IPS DF 6.9 (cell line): ENCODE measurements around the gene ADAM12.

ENCODE experiments used
- DNase-seq: peaks from one replicate; pipeline ENCODE4 v3.0.0-alpha.2; 2013; ENCODE audit warnings: low read depth, low spot score
- H3K27ac ChIP-seq: one replicate; pipeline ENCODE4 v1.5.1; 2013; ENCODE audit warnings: low read length, control low read depth
- H3K27me3 ChIP-seq: 2 replicates; pipeline ENCODE4 v1.6.1; 2013; ENCODE audit warnings: mild to moderate bottlenecking, low read length; ENCODE audit not compliant: control insufficient read depth, insufficient read depth
- H3K36me3 ChIP-seq: 2 replicates; pipeline ENCODE4 v1.6.1; 2013; ENCODE audit warnings: low read length; ENCODE audit not compliant: control insufficient read depth, insufficient read depth
- H3K4me1 ChIP-seq: 2 replicates; pipeline ENCODE4 v1.6.1; 2013; ENCODE audit warnings: low read length; ENCODE audit not compliant: control insufficient read depth, insufficient read depth
- H3K4me3 ChIP-seq: 2 replicates; pipeline ENCODE4 v1.5.1; 2013; ENCODE audit warnings: mild to moderate bottlenecking, low read length
- H3K9me3 ChIP-seq: 2 replicates; pipeline ENCODE4 v1.6.1; 2013; ENCODE audit warnings: low read length, inconsistent platforms; ENCODE audit not compliant: control insufficient read depth, insufficient read depth
- WGBS: extraction: QIAGEN DNeasy Blood & Tissue Kit; methylation state at CpG from one replicate; pipeline ENCODE4 v1.1.7; 2013; ENCODE audit warnings: mixed read lengths, missing lambda C conversion rate; ENCODE audit not compliant: insufficient read length, insufficient coverage; 5-methylcytosine and 5-hydroxymethylcytosine counted together

ADAM12 gene

GRCh38 chr10:126235091-126235978 is 152.9 kb downstream of the ADAM12 start:
- no peak overlapping the region for H3K4me3 ChIP-seq
- DNase-seq: no peak
- no peak overlapping the region for H3K27ac ChIP-seq
- H3K27me3 ChIP-seq: no peaks in the 10 kb centered on the region
- H3K9me3 ChIP-seq: no peaks in the 10 kb centered on the region
- H3K36me3 ChIP-seq: no peaks in the 10 kb centered on the region
- no peaks in the 10 kb centered on the region; the same call in 1 of the 2 replicates for H3K4me1 ChIP-seq
- no CpG with 5 or more reads among the region's 25 CpGs for WGBS

GRCh38 chr10:126234630-126235029 is 153.6 kb downstream of the ADAM12 start:
- H3K27ac ChIP-seq: no peak overlapping the region
- H3K36me3 ChIP-seq: no peaks in the 10 kb centered on the region
- no peaks in the 10 kb centered on the region for H3K27me3 ChIP-seq
- no peaks in the 10 kb centered on the region for H3K9me3 ChIP-seq
- DNase-seq: no peak
- no peak overlapping the region for H3K4me3 ChIP-seq
- no CpG with 5 or more reads among the region's 5 CpGs for WGBS
- no peaks in the 10 kb centered on the region; the same call in 1 of the 2 replicates for H3K4me1 ChIP-seq

- Histone ChIP-seq H3K4me3 (no peak overlapping the region), H3K4me1 (no peaks in the 10 kb centered on the region; the same call in 1 of the 2 replicates), H3K27me3 (no peaks in the 10 kb centered on the region), H3K36me3 (no peaks in the 10 kb centered on the region), H3K9me3 (no peaks in the 10 kb centered on the region), H3K27ac (no peak overlapping the region)
- no CpG with 5 or more reads among the region's 15 CpGs for WGBS
- no peak for DNase-seq
Measured at GRCh38 chr10:126233182-126234148, 154.8 kb downstream of the ADAM12 start.

- Histone ChIP-seq H3K36me3 (no peaks in the 10 kb centered on the region), H3K9me3 (no peaks in the 10 kb centered on the region), H3K27ac (no peak overlapping the region), H3K27me3 (no peaks in the 10 kb centered on the region), H3K4me3 (no peak overlapping the region), H3K4me1 (no peaks in the 10 kb centered on the region)
- no CpG with 5 or more reads among the region's 2 CpGs for WGBS
- DNase-seq: no peak
Measured at GRCh38 chr10:126230587-126230986, 157.7 kb downstream of the ADAM12 start.

GRCh38 chr10:126229686-126230085 is 158.6 kb downstream of the ADAM12 start:
- no peaks in the 10 kb centered on the region for H3K27me3 ChIP-seq
- H3K9me3 ChIP-seq: no peaks in the 10 kb centered on the region
- H3K4me1 ChIP-seq: 0 out of 2 replicates have a peak, but pooled peaks cover under 1% of the 10 kb centered on the region
- 100% methylated on average over 1 of the region's 8 CpGs for WGBS
- H3K36me3 ChIP-seq: no peaks in the 10 kb centered on the region
- no peak overlapping the region for H3K4me3 ChIP-seq
- DNase-seq: no peak
- no peak overlapping the region for H3K27ac ChIP-seq

DNA sequence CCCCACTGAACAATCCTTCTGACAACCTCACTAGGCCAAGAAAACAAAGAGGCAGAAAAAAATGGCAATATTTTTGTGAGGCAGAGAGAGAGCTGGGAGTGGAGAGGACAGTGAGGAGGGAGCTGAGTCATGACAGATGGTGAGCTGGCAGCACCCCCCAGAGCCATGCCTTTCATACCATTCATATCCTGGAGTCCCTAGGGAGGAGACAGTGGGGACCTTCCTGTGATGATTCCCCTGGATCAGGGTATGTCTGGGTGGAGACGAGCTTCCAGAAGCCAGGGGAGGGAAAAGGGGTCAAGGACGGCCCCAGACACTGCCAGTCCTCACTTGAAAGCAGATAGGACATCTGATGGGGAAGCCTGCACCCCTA is 160.5 kb downstream of the ADAM12 start:
- Histone ChIP-seq H3K27me3 (no peaks in the 10 kb centered on the region), H3K27ac (no peak overlapping the region), H3K4me3 (no peak overlapping the region), H3K9me3 (no peaks in the 10 kb centered on the region), H3K4me1 (0 out of 2 replicates have a peak, but pooled peaks cover 1% of the 10 kb centered on the region), H3K36me3 (no peaks in the 10 kb centered on the region)
- no peak for DNase-seq
- no CpG with 5 or more reads among the region's 2 CpGs for WGBS

- H3K4me3 ChIP-seq: no peak overlapping the region
- H3K36me3 ChIP-seq: no peaks in the 10 kb centered on the region
- H3K27ac ChIP-seq: no peak overlapping the region
- H3K9me3 ChIP-seq: no peaks in the 10 kb centered on the region
- 0 out of 2 replicates have a peak, but pooled peaks cover 1% of the 10 kb centered on the region for H3K4me1 ChIP-seq
- H3K27me3 ChIP-seq: no peaks in the 10 kb centered on the region
- no peak for DNase-seq
- WGBS: 100% methylated on average over 3 of the region's 10 CpGs
Measured at GRCh38 chr10:126226988-126227761, 161.1 kb downstream of the ADAM12 start.

DNA sequence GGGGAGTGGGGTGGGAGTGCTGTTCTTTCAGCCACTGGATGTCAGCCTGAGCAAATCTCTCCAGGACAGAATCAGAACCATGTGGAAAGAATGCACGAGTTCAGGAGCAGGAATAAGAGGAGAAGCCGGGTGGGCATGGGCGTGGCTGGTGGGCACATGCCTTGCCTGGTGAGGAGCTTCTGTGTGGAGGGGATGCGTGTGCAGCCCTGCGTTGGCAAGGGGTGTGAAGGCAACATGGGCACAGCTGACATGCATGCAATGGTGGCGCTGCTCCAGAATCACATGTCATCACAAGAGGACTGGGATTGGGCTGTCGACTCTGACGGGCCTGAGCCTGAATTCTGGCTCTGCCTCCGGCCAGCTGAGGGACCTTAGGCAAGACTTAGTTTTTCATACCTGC is 162.1 kb downstream of the ADAM12 start:
- H3K4me1 ChIP-seq: 0 out of 2 replicates have a peak, but pooled peaks cover 1% of the 10 kb centered on the region
- no peaks in the 10 kb centered on the region for H3K9me3 ChIP-seq
- no peaks in the 10 kb centered on the region for H3K27me3 ChIP-seq
- no peak overlapping the region for H3K4me3 ChIP-seq
- no peak for DNase-seq
- H3K27ac ChIP-seq: no peak overlapping the region
- no CpG with 5 or more reads among the region's 9 CpGs for WGBS
- H3K36me3 ChIP-seq: no peaks in the 10 kb centered on the region

GRCh38 chr10:126225672-126226008 is 162.6 kb downstream of the ADAM12 start:
- DNase-seq: no peak
- Histone ChIP-seq H3K36me3 (no peaks in the 10 kb centered on the region), H3K4me3 (no peak overlapping the region), H3K4me1 (0 out of 2 replicates have a peak, but pooled peaks cover 1% of the 10 kb centered on the region), H3K27ac (no peak overlapping the region), H3K9me3 (no peaks in the 10 kb centered on the region), H3K27me3 (no peaks in the 10 kb centered on the region)
- no CpG with 5 or more reads among the region's 9 CpGs for WGBS
